Adrenal gland (tissue), 12 donors: ENCODE measurements around the gene KRCC1. TPM values are rescaled to one million over a fixed set of nuclear protein-coding genes. Genes with fewer than 3 reads are reported as not detected.

ENCODE experiments used
- DNase-seq, 7 donors: peaks; one replicate each; pipeline ENCODE4 v3.0.0-alpha.2; 2019 to 2020
- H3K27ac ChIP-seq, 5 donors: fragments of 200-600 bp; sonication (generic) in 4 of 5; 1 replicate in 3 of 5; 2 replicates in 2 of 5; pipeline versions ENCODE4 v1.5.1 to v1.8.0; 2016 to 2020; ENCODE audit warnings: mild to moderate bottlenecking in 1 of 5
- H3K27me3 ChIP-seq: fragments of 200-600 bp; 2 replicates; pipeline ENCODE4 v1.8.0; 2021
- H3K36me3 ChIP-seq, 2 donors: fragments of 200-600 bp; replicated peaks in 1 of 2; 1 replicate in 1 of 2; 2 replicates in 1 of 2; pipeline versions ENCODE4 v1.5.1 to v1.8.0; 2018 to 2022
- H3K4me1 ChIP-seq, 2 donors: fragments of 200-600 bp; replicated peaks in 1 of 2; 1 replicate in 1 of 2; 2 replicates in 1 of 2; pipeline versions ENCODE4 v1.5.1 to v1.8.0; 2018 to 2021
- H3K4me3 ChIP-seq, 4 donors: fragments of 200-600 bp; sonication (generic) in 3 of 4; one replicate each; pipeline ENCODE4 v1.5.1; 2016 to 2018
- H3K9me3 ChIP-seq, 3 donors: fragments of 200-600 bp; sonication (generic) in 1 of 3; replicated peaks in 1 of 3; 1 replicate in 2 of 3; 2 replicates in 1 of 3; pipeline versions ENCODE4 v1.5.1 to v1.8.0; 2016 to 2021
- POLR2A ChIP-seq, 2 donors: fragments of 450-650 bp; IDR thresholded peaks; one replicate each; pipeline ENCODE4 v1.6.1; 2017; ENCODE audit warnings: antibody characterized with exemption in 2 of 2, mild to moderate bottlenecking in 2 of 2, moderate library complexity in 1 of 2
- WGBS, 4 donors: extraction: QIAGEN DNeasy Blood & Tissue Kit in 2 of 4; methylation state at CpG; one replicate each; pipeline versions ENCODE4 v1.1.5 to v1.1.7; 2013 to 2017; 5-methylcytosine and 5-hydroxymethylcytosine counted together
- intact Hi-C, 2 donors: fragments of 100-400 bp; cut with DNase I; formaldehyde crosslinking; loops; one replicate each; pipeline versions ENCODE4 v1.14.1 to v1.15.0; 2022 to 2023
- polyA plus RNA-seq, 3 donors: library from polyadenylated mRNA; stranded (reverse); fragments of 200-250 nt in 2 of 3; fragments of 350-450 nt in 1 of 3; fragmentation: Illumina TruSeq in 1 of 3; extraction: RNeasy Lipid Tissue Mini Kit (QIAGEN cat#74804) in 1 of 3; gene quantifications; one replicate each; pipeline ENCODE4 v1.2.3, GENCODE V29; 2013 to 2014
- total RNA-seq, 9 donors: library from RNA; depleted of rRNA in 4 of 9; stranded (reverse); fragments of >200 nt in 4 of 9; fragments of 120-200 nt in 1 of 9; fragmentation: NEBNext Ultra II Directional in 1 of 9; extraction: Animal tissue kit (Norgen Biotek cat#: 25700) in 1 of 9; gene quantifications; one replicate each; pipeline versions ENCODE4 v1.1.0 to v1.2.4, GENCODE V29; 2013 to 2023
- TF ChIP-seq, protein P1 (sequence below), 6 experiments: fragments of 450-650 bp in 4 of 6; fragments of 200-600 bp in 2 of 6; sonication (generic) in 1 of 6; IDR thresholded peaks; 1 replicate in 5 of 6; 2 replicates in 1 of 6; pipeline versions ENCODE4 v1.5.1 to v1.8.0; 2016 to 2021; ENCODE audit warnings: antibody characterized with exemption in 6 of 6, mild to moderate bottlenecking in 2 of 6, moderate library complexity in 1 of 6
- donor health status: healthy with polysubstance abuse.
- donor health status: Bipolar disorder and iron deficiency.
- donor health status: DM: yes; HTN: yes; CAD: no.
- donor health status: DM: no; HTN: no; CAD: no.
- donor health status: DM: no; HTN: no; CAD: no.
- donor health status: DM: yes; HTN: yes; CAD: no.

Gene KRCC1
- total and polyA plus RNA-seq, 12 donors = 12.0 to 40.2 (median 20.5) TPM

DNA sequence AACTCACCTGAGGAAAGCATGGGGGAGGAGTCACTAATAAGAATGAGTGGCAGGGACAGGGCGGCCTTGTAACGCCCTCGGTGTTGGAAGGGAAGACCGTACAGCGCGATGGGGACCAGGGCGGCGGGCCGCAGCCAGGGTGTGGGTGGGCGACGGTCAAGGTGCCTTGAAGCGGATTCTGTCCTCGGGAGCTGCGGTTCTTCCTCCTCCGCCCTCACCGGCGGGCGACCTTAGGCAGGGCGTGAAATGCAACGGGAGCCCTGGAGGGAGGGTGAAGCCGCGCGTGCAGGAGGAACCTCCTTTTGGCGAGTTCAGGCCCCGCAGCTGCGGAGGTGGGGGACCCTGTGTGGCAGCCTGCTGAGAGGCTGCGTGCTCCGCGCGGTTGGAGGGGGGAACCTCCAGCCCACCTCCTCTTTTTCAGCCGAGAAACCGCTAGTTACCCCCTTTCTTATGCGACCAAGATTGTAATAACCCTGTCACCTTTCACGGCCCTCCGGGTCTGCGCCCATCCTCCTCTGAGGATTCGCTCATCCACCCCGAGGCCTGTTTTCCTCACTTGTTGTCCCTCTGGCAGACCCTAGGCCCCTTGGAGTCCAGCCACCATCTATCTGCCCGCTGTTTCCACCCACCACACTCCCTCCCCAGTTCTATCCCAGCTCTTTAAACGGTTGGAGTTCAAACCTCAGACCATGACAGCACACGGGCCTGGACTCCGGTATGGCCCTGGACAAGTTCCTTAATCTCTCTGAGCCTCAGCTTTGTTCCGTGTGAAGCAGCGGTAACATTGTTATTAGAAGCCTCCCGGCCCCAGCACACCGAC, 38.4 kb downstream of the KRCC1 start:
- Histone ChIP-seq H3K9me3 (no peaks in the 10 kb centered on the region), H3K27ac (peak overlapping the region in 2 of 5 donors; percentile 10 to 60), H3K27me3 (no peaks in the 10 kb centered on the region), H3K4me3 (peak overlapping the region in 3 of 4 donors; percentile 40 to 60 (median 43)), H3K36me3 (no peaks in the 10 kb centered on the region), H3K4me1 (no peaks in the 10 kb centered on the region)
- DNase-seq = peak in 3 of 7 donors; percentile 19 to 29 (median 21)
- intact Hi-C loops = no loop called here
- WGBS, 4 donors = 25 to 40% (median 33%) methylated on average over 29 to 46 of the region's 46 CpGs
- TF ChIP-seq, protein P1, sequence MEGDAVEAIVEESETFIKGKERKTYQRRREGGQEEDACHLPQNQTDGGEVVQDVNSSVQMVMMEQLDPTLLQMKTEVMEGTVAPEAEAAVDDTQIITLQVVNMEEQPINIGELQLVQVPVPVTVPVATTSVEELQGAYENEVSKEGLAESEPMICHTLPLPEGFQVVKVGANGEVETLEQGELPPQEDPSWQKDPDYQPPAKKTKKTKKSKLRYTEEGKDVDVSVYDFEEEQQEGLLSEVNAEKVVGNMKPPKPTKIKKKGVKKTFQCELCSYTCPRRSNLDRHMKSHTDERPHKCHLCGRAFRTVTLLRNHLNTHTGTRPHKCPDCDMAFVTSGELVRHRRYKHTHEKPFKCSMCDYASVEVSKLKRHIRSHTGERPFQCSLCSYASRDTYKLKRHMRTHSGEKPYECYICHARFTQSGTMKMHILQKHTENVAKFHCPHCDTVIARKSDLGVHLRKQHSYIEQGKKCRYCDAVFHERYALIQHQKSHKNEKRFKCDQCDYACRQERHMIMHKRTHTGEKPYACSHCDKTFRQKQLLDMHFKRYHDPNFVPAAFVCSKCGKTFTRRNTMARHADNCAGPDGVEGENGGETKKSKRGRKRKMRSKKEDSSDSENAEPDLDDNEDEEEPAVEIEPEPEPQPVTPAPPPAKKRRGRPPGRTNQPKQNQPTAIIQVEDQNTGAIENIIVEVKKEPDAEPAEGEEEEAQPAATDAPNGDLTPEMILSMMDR (IDR thresholded peaks at IDR 0.05) = no peak
- TF ChIP-seq POLR2A (IDR thresholded peaks at IDR 0.05) = no peak

DNA sequence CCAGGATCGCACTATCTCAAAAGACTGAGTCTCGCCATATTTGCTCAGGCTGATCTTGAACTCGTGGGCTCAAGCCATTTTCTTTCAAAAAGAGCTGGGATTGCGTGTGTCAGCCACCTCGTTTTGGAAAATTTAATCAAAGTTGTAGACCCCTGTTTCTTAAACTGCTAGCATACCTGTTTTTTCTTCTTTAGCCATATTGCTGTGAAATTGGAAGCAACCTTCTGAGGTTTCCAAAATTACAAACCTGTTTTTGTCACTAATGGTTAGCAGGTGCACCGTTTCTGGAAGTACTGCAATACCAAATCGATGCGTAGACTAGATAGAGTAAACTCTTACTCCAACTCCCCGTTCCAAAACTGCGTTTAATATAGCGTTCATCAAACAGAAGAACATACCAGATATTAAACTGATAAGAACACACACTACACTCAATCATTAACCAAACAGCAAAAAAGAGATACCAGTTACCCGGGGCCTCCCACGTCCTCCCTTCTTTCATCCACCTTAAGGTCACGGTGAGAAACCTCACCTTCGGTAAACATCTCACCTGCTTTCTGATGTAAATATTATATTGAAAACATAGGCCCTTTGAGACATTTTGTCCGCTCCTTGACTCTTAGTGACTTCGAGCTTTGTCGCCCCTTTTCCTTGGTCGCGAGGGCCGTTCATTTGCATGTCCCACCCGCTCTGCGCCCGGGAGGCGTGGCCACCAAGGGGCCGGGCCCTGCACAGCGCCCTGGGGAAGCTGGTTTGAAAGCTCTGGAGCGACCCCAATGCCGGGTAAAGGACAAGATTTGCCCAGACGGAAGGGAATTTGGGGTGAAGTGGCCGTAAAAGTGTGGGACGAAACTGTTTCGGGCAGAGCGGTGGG, 39.3 kb downstream of the KRCC1 start, which contains the start of gene RNU2-63P:
Gene RNU2-63P, minus strand, starts transcription at position 462 of the 874 bp plus-strand sequence.
- TF ChIP-seq, protein P1 (IDR thresholded peaks at IDR 0.05) = no peak
- TF ChIP-seq POLR2A (IDR thresholded peaks at IDR 0.05) = peak; percentile 66 to 73
- Histone ChIP-seq H3K4me3 (peak within 1 kb of the TSS in 3 of 4 donors; percentile 40 to 60 (median 43)), H3K27ac (peak within 1 kb of the TSS in 3 of 5 donors; percentile 10 to 60 (median 30)), H3K27me3 (no peaks in the 10 kb centered on the region), H3K9me3 (no peaks in the 10 kb centered on the region), H3K4me1 (no peaks in the 10 kb centered on the region), H3K36me3 (no peaks in the 10 kb centered on the region)
- peak; percentile 47 to 76 (median 56) for DNase-seq
- intact Hi-C loops = no loop called here
- WGBS, 4 donors = 9 to 12% (median 10%) methylated on average over 33 to 34 of the region's 34 CpGs

DNA sequence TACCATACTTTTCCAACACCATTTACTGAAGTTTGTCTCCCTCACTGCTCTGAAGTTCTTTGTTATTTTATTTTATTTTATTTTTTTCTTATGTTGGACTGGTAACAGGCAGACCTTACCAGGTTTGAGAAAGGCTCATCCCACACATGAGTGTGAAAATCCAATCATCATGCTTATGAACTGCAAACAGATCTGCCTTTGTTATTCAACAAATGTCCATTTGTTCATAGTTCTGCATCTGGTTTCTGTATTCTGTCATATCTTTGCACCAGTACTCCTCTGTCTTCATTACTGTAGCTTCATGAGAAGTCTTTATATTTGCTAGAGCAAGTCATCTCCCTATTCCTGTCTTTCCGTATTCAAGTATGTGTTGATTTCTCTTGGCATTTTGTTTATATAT, 44.6 kb downstream of the KRCC1 start:
- 69 to 89% (median 82%) methylated on average over 1 of the region's 1 CpG for WGBS, 4 donors
- Histone ChIP-seq H3K27me3 (no peaks in the 10 kb centered on the region), H3K36me3 (no peaks in the 10 kb centered on the region), H3K9me3 (no peaks in the 10 kb centered on the region), H3K4me3 (no peak overlapping the region), H3K4me1 (no peaks in the 10 kb centered on the region), H3K27ac (no peak overlapping the region)
- TF ChIP-seq, protein P1 (IDR thresholded peaks at IDR 0.05) = no peak
- no peak for TF ChIP-seq POLR2A (IDR thresholded peaks at IDR 0.05)
- intact Hi-C loops = no loop called here
- no peak for DNase-seq

DNA sequence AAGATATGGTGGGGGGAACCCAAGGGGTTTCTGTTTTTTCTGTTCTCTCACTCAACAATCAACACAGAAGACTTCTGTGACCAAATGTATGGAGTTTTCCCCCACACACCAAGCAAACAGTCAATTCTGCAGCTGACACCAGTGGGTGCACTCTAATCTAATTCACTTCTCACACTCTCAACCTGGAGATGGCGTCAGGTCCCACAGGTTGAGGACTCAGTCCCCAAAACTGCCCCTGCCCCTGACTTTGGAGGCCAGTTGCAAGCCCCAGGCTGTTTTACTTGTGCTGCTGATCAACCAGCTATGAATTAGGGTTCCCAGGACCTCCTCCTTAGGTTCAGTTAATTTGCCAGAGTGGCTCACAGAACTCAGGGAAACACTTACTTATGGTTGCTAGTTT, 45.4 kb downstream of the KRCC1 start:
- no peaks in the 10 kb centered on the region for H3K9me3 ChIP-seq
- no peak for TF ChIP-seq POLR2A (IDR thresholded peaks at IDR 0.05)
- TF ChIP-seq, protein P1 (IDR thresholded peaks at IDR 0.05) = no peak
- no peak overlapping the region for H3K4me3 ChIP-seq
- intact Hi-C loops = no loop called here
- no peaks in the 10 kb centered on the region for H3K4me1 ChIP-seq
- no peak for DNase-seq
- H3K27me3 ChIP-seq = no peaks in the 10 kb centered on the region
- H3K27ac ChIP-seq = no peak overlapping the region
- H3K36me3 ChIP-seq = no peaks in the 10 kb centered on the region
- WGBS, 4 donors = 85 to 93% (median 90%) methylated on average over 1 of the region's 1 CpG
